Endothelial cell (in vitro differentiated cells): ENCODE measurements around the gene HOXB2. TPM values are rescaled to one million over a fixed set of nuclear protein-coding genes. Genes with fewer than 3 reads are reported as not detected.

ENCODE experiments used
- DNase-seq: peaks from one replicate; pipeline ENCODE4 v3.0.0; 2021; ENCODE audit warnings: low spot score
- H3K27ac Mint-ChIP-seq: one replicate; pipeline ENCODE4 v1.8.0; 2021; ENCODE audit warnings: mixed read lengths, inconsistent platforms; ENCODE audit not compliant: unreplicated experiment
- H3K27me3 Mint-ChIP-seq: one replicate; pipeline ENCODE4 v1.8.0; 2021; ENCODE audit warnings: mild to moderate bottlenecking, moderate library complexity, mixed read lengths, inconsistent platforms; ENCODE audit not compliant: unreplicated experiment
- H3K36me3 Mint-ChIP-seq: one replicate; pipeline ENCODE4 v1.8.0; 2021; ENCODE audit warnings: mild to moderate bottlenecking, low read depth, mixed read lengths, inconsistent platforms; ENCODE audit not compliant: unreplicated experiment
- H3K4me1 Mint-ChIP-seq: one replicate; pipeline ENCODE4 v1.8.0; 2021; ENCODE audit warnings: mild to moderate bottlenecking, mixed read lengths, inconsistent platforms; ENCODE audit not compliant: unreplicated experiment
- H3K4me3 Mint-ChIP-seq: one replicate; pipeline ENCODE4 v1.8.0; 2021; ENCODE audit warnings: mild to moderate bottlenecking, mixed read lengths, inconsistent platforms; ENCODE audit not compliant: unreplicated experiment
- H3K9me3 Mint-ChIP-seq: one replicate; pipeline ENCODE4 v1.8.0; 2021; ENCODE audit warnings: mixed read lengths, inconsistent platforms; ENCODE audit not compliant: unreplicated experiment
- CTCF ChIP-seq: fragments of 200-600 bp; sonication (generic); IDR thresholded peaks from one replicate; pipeline ENCODE4 v1.5.0; 2021; ENCODE audit warnings: antibody characterized with exemption; ENCODE audit not compliant: unreplicated experiment
- total RNA-seq: library from RNA; stranded (reverse); fragmentation: NEBNext Ultra II Directional; extraction: Animal tissue kit (Norgen Biotek cat#: 25700); gene quantifications from one replicate; pipeline ENCODE4 v1.2.1, GENCODE V29; 2021; ENCODE audit not compliant: unreplicated experiment

HOXB2 gene
- total RNA-seq, 1 donor from 2014 or later: 5.6 TPM

- peak; percentile 32 for DNase-seq
These were observed 18.0 kb downstream of the HOXB2 start for GRCh38 chr17:48526608-48527546.

GRCh38 chr17:48523010-48523409 is 21.9 kb downstream of the HOXB2 start:
- no peaks in the 10 kb centered on the region for H3K36me3 Mint-ChIP-seq
- no peak for TF ChIP-seq CTCF
- no peaks in the 10 kb centered on the region for H3K9me3 Mint-ChIP-seq
- H3K27me3 Mint-ChIP-seq: peaks cover 10% of the 10 kb centered on the region
- no peak overlapping the region for H3K4me3 Mint-ChIP-seq
- DNase-seq: no peak
- H3K4me1 Mint-ChIP-seq: peaks cover 27% of the 10 kb centered on the region
- H3K27ac Mint-ChIP-seq: no peak overlapping the region

More at GRCh38 chr17:48526608-48527546, 18.0 kb downstream of the HOXB2 start:
- Mint-ChIP-seq H3K36me3 (no peaks in the 10 kb centered on the region), H3K4me1 (peaks cover 23% of the 10 kb centered on the region), H3K27me3 (peaks cover 18% of the 10 kb centered on the region), H3K9me3 (no peaks in the 10 kb centered on the region), H3K4me3 (no peak overlapping the region), H3K27ac (no peak overlapping the region)
- TF ChIP-seq CTCF: no peak

GRCh38 chr17:48522031-48522653 is 22.8 kb downstream of the HOXB2 start:
- H3K4me3 Mint-ChIP-seq: no peak overlapping the region
- H3K27me3 Mint-ChIP-seq: peaks cover 10% of the 10 kb centered on the region
- peaks cover 24% of the 10 kb centered on the region for H3K4me1 Mint-ChIP-seq
- no peaks in the 10 kb centered on the region for H3K36me3 Mint-ChIP-seq
- DNase-seq: no peak
- no peaks in the 10 kb centered on the region for H3K9me3 Mint-ChIP-seq
- no peak for TF ChIP-seq CTCF
- H3K27ac Mint-ChIP-seq: no peak overlapping the region

- H3K27ac Mint-ChIP-seq: no peak overlapping the region
- no peak for DNase-seq
- peaks cover 4% of the 10 kb centered on the region for H3K27me3 Mint-ChIP-seq
- no peaks in the 10 kb centered on the region for H3K9me3 Mint-ChIP-seq
- peaks cover 14% of the 10 kb centered on the region for H3K4me1 Mint-ChIP-seq
- TF ChIP-seq CTCF: no peak
- no peak overlapping the region for H3K4me3 Mint-ChIP-seq
- no peaks in the 10 kb centered on the region for H3K36me3 Mint-ChIP-seq
These were observed 24.3 kb downstream of the HOXB2 start for GRCh38 chr17:48520631-48521079.

- DNase-seq: no peak
- no peaks in the 10 kb centered on the region for H3K9me3 Mint-ChIP-seq
- no peak overlapping the region for H3K27ac Mint-ChIP-seq
- peaks cover 4% of the 10 kb centered on the region for H3K27me3 Mint-ChIP-seq
- no peak overlapping the region for H3K4me3 Mint-ChIP-seq
- no peaks in the 10 kb centered on the region for H3K36me3 Mint-ChIP-seq
- TF ChIP-seq CTCF: no peak
- peaks cover 9% of the 10 kb centered on the region for H3K4me1 Mint-ChIP-seq
These were observed 25.5 kb downstream of the HOXB2 start for GRCh38 chr17:48519427-48519826.
